ES-I3 (cell line): Measurements from ENCODE around the gene USP20.
A peak's percentile ranks its signal among the peaks of the same experiment; 100 is the strongest.

Experiments
- H3K36me3 ChIP-seq: 2 replicates; pipeline ENCODE4 v1.6.1; 2013; ENCODE audit warnings: mild to moderate bottlenecking, low read length, control low read depth, moderate library complexity; ENCODE audit not compliant: insufficient read depth
- H3K4me1 ChIP-seq: 2 replicates; pipeline ENCODE4 v1.6.1; 2013; ENCODE audit warnings: mild to moderate bottlenecking, control low read depth, low read length; ENCODE audit not compliant: insufficient read depth
- H3K9ac ChIP-seq: 2 replicates; pipeline ENCODE4 v1.6.1; 2013; ENCODE audit warnings: low read depth, mild to moderate bottlenecking, low read length, moderate library complexity
- H3K9me3 ChIP-seq: 2 replicates; pipeline ENCODE4 v1.6.1; 2013; ENCODE audit warnings: mild to moderate bottlenecking, low read length, moderate library complexity; ENCODE audit not compliant: control insufficient read depth, insufficient read depth

USP20 gene

GRCh38 chr9:129834489-129835127, 650 bp upstream of the USP20 start:
- Histone ChIP-seq H3K9me3 (no peaks in the 10 kb centered on the region), H3K4me1 (peaks cover 12% of the 10 kb centered on the region; the same call in 1 of the 2 replicates), H3K9ac (peak overlapping the region; percentile 86), H3K36me3 (peaks cover 7% of the 10 kb centered on the region)

GRCh38 chr9:129835860-129836223, 584 bp downstream of the USP20 start:
- Histone ChIP-seq H3K4me1 (peaks cover 12% of the 10 kb centered on the region; the same call in 1 of the 2 replicates), H3K9me3 (no peaks in the 10 kb centered on the region), H3K36me3 (no peaks in the 10 kb centered on the region), H3K9ac (peak overlapping the region; percentile 86)

- peaks cover 16% of the 10 kb centered on the region; the same call in 1 of the 2 replicates for H3K4me1 ChIP-seq
Observed at GRCh38 chr9:129836311-129837007, 1.2 kb downstream of the USP20 start.

GRCh38 chr9:129838707-129839259, 3.5 kb downstream of the USP20 start:
- H3K4me1 ChIP-seq = peaks cover 18% of the 10 kb centered on the region; the same call in 1 of the 2 replicates
- no peaks in the 10 kb centered on the region for H3K36me3 ChIP-seq
- H3K9ac ChIP-seq = no peak overlapping the region
- no peaks in the 10 kb centered on the region for H3K9me3 ChIP-seq

More at GRCh38 chr9:129836311-129837007, 1.2 kb downstream of the USP20 start:
- peak overlapping the region; percentile 86 for H3K9ac ChIP-seq
- H3K36me3 ChIP-seq = no peaks in the 10 kb centered on the region
- H3K9me3 ChIP-seq = no peaks in the 10 kb centered on the region

GRCh38 chr9:129839324-129840023, 4.2 kb downstream of the USP20 start:
- Histone ChIP-seq H3K9me3 (no peaks in the 10 kb centered on the region), H3K4me1 (peaks cover 18% of the 10 kb centered on the region; the same call in 1 of the 2 replicates), H3K9ac (no peak overlapping the region), H3K36me3 (no peaks in the 10 kb centered on the region)

- H3K4me1 ChIP-seq = peaks cover 18% of the 10 kb centered on the region; the same call in 1 of the 2 replicates
- no peaks in the 10 kb centered on the region for H3K9me3 ChIP-seq
- no peaks in the 10 kb centered on the region for H3K36me3 ChIP-seq
- H3K9ac ChIP-seq = no peak overlapping the region
Observed at GRCh38 chr9:129840034-129840433, 4.8 kb downstream of the USP20 start.

GRCh38 chr9:129841071-129841470, 5.8 kb downstream of the USP20 start:
- Histone ChIP-seq H3K4me1 (peaks cover 18% of the 10 kb centered on the region; the same call in 1 of the 2 replicates), H3K9me3 (no peaks in the 10 kb centered on the region), H3K9ac (no peak overlapping the region), H3K36me3 (no peaks in the 10 kb centered on the region)

- no peaks in the 10 kb centered on the region for H3K36me3 ChIP-seq
- peaks cover 6% of the 10 kb centered on the region; the same call in 1 of the 2 replicates for H3K4me1 ChIP-seq
- no peaks in the 10 kb centered on the region for H3K9me3 ChIP-seq
- no peak overlapping the region for H3K9ac ChIP-seq
Observed at GRCh38 chr9:129845373-129845772, 10.1 kb downstream of the USP20 start.

- Histone ChIP-seq H3K9me3 (no peaks in the 10 kb centered on the region), H3K9ac (no peak overlapping the region), H3K36me3 (no peaks in the 10 kb centered on the region), H3K4me1 (no peaks in the 10 kb centered on the region)
Observed at GRCh38 chr9:129848712-129849441, 13.6 kb downstream of the USP20 start.

- no peaks in the 10 kb centered on the region for H3K36me3 ChIP-seq
- no peak overlapping the region for H3K9ac ChIP-seq
- H3K9me3 ChIP-seq = no peaks in the 10 kb centered on the region
- H3K4me1 ChIP-seq = no peaks in the 10 kb centered on the region
Observed at GRCh38 chr9:129849901-129850300, 14.6 kb downstream of the USP20 start.

GRCh38 chr9:129850821-129851550, 15.7 kb downstream of the USP20 start:
- H3K4me1 ChIP-seq = no peaks in the 10 kb centered on the region
- H3K9ac ChIP-seq = no peak overlapping the region
- H3K9me3 ChIP-seq = no peaks in the 10 kb centered on the region
- no peaks in the 10 kb centered on the region for H3K36me3 ChIP-seq

GRCh38 chr9:129851821-129852220, 16.6 kb downstream of the USP20 start:
- Histone ChIP-seq H3K36me3 (no peaks in the 10 kb centered on the region), H3K9ac (no peak overlapping the region), H3K4me1 (no peaks in the 10 kb centered on the region), H3K9me3 (no peaks in the 10 kb centered on the region)

GRCh38 chr9:129852579-129852978, 17.3 kb downstream of the USP20 start:
- H3K36me3 ChIP-seq = no peaks in the 10 kb centered on the region
- H3K9ac ChIP-seq = no peak overlapping the region
- no peaks in the 10 kb centered on the region for H3K9me3 ChIP-seq
- no peaks in the 10 kb centered on the region for H3K4me1 ChIP-seq
